IPS-NIHi7 (cell line): Measurements from ENCODE around the gene LPXN.
"Not testable (repeated sequence)": the region's sequence is repeated elsewhere in the genome, so short reads cannot be mapped to it uniquely, and the experiment has no call there.

Experiments
- DNase-seq: peaks from one replicate; pipeline ENCODE4 v3.0.0; 2012; ENCODE audit warnings: mixed read lengths; ENCODE audit errors: extremely low spot score

LPXN gene

DNA sequence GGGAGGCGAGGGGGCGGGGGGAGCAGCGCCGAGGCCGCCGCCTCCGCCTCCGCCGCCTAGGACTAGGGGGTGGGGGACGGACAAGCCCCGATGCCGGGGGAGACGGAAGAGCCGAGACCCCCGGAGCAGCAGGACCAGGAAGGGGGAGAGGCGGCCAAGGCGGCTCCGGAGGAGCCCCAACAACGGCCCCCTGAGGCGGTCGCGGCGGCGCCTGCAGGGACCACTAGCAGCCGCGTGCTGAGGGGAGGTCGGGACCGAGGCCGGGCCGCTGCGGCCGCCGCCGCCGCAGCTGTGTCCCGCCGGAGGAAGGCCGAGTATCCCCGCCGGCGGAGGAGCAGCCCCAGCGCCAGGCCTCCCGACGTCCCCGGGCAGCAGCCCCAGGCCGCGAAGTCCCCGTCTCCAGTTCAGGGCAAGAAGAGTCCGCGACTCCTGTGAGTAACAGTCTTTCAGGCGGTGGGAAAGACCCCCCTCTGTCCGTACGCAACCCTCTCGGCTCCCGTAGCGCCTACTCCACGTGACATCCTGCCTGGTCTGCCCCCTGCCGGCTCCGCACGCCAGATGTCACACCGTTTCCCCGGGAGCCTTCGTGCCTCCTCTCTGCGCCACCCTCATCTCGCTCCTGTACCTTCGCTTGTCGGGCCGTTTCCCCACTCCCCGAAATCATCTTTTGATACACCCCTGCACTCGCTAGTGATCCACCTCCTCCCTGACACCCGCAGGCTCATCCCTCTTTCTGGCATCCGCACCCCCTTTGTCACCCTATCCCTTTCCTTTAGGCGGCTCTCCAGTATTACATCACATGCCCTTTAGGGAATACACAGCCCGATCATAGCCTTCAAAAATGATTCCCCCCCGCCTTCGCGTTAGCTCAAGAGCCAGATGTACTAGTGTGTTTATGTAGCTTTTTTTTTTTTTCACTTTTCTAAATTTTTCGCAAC lies 3.8 kb upstream of the LPXN start:
- peak; percentile 74 for DNase-seq

GRCh38 chr11:58578635-58579191 lies 3.1 kb upstream of the LPXN start, which contains the start of gene ZFP91:
Gene ZFP91 (plus strand): TSS chr11:58579063. CDS start chr11:58579282, 219 bp downstream.
- peak; percentile 82 for DNase-seq

- DNase-seq, result peak; percentile 69
Observed at GRCh38 chr11:58578136-58578634, 2.5 kb upstream of the LPXN start.

DNA sequence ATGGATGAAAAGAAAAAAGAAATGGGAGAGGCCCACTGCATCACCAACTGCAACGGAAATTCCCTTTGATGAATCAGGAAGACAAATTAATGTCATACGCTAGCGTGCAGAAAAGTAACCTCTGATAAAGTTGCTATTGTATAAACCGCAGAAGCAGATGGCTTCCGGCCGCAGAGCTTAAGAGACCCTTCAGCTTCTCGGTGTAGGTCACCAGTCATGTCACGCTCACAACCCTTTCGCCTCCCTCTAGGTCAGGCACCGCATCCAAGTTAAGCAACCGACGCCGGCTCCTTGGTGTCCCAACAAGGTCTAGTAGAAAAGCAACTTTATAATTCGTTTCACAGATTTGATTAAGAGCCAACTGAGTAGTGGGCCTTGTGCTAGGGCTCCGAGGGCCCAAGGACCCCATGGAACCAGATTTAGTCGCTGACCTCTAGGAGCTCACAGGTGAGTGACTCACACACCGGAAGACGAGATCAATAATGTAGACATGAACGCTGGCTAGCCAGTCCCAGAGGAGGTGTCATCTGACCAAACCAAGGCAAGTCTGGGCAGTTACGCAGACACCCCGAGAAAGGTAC lies 2.0 kb upstream of the LPXN start:
- no peak for DNase-seq

DNA sequence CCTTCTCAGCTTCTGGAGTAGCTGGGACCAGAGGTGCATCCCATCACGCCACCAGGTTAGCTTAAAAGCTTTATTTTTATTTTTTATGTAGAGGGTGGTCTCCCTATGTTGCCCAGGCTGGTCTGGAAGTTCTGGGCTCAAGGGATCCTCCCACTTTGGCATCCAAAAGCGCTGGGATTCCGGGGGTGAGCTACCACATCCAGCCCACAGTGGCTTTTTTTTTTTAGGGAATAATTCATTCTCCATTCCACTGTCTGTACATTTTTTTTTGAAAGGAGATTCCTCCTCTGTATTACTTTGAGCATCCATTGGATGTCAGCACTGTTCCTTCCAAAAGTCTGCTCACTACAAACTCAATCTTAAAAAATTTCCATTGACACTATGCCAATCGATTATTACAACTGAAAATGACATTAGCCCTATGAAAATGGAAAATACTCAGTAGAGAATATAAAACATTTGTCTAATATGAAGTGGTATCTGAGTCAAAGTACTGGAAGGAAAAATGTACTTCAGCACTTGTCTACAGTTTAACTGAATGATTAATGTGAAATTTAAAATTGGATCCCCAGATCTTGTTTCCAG lies 1.3 kb upstream of the LPXN start:
- no peak for DNase-seq

DNA sequence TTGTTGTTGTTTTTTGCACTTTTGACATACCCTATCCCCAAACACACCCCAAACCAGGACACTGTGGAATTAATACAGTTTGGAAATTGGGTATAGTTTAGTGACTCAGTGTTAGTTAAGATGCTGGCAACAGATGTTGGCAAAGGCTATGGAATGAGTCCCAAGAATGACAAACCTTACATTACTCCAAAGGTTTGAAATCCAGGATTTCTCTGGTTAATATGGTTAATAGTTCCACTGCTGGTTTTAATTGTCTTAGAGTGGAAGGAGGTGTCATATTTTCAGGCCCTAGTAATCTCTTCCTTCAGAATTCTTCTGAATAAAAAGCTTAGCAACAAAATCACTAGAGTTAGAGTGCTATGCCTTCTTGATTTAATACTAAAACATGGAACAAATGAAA lies 775 bp downstream of the LPXN start:
- DNase-seq, result no peak

- no peak for DNase-seq
Observed at GRCh38 chr11:58573451-58574104, 2.1 kb downstream of the LPXN start.

DNA sequence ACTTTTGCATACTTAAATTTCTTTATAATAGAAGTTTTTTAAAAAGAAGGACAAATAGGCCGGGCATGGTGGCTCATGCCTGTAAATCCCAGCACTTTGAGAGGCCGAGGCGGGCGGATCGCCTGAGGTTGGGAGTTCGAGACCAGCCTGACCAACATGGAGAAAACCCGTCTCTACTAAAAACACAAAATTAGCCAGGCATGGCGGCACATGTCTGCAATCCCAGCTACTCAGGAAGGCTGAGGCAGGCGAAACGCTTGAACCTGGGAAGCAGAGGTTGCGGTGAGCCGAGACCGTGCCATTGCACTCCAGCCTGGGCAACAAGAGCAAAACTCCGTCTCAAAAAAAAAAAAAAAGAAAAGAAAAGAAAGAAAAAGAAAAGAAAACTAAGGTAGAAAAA lies 2.8 kb downstream of the LPXN start:
- not testable (repeated sequence) for DNase-seq

DNA sequence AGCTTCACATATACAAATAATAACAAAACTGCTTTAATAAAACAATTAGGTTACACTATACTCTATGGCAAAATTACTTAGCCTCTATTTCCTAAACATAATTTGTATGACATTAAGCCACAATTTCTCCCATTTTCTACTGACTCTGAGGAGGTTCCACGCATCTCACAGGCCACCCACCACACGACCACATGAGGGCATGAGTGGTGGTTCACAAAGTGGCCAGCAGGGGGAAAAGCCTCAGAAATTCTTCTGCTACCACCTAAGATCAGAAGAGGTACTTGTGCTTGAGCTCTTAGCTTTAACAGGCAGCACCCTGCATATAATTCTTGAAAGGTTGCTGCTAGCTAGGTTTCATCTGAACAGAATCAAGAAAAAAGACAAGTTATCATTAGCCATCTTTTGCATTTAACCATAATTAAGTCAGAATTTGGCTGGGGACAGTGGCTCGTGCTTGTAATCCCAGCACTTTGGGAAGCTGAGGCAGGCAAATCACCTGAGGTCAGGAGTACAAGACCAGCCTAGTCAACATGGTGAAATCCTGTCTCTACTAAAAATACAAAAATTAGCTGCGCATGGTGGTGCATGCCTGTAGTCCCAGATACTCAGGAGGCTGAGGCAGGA lies 7.7 kb downstream of the LPXN start:
- peak; percentile 64 for DNase-seq

DNA sequence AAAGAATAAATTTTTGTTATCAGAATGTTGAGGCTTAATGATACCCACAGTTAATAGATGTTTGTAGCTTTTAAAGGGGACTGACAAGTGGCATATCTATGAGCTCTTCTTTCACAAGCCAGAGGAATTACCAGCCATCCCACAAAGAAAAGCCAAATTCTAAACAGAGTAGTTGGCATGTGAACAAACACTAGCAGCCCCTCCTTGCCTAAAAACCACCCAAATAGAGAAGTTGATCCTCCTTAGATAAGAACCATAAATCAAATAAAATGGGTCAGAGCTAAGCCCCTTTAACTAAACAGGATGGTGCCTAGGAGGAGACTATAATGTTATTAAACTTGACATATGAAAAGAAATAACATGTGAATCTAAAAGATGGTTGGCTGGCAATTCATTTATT lies 11.4 kb downstream of the LPXN start:
- no peak for DNase-seq

- no peak for DNase-seq
Observed at GRCh38 chr11:58562375-58562800, 13.3 kb downstream of the LPXN start.

DNA sequence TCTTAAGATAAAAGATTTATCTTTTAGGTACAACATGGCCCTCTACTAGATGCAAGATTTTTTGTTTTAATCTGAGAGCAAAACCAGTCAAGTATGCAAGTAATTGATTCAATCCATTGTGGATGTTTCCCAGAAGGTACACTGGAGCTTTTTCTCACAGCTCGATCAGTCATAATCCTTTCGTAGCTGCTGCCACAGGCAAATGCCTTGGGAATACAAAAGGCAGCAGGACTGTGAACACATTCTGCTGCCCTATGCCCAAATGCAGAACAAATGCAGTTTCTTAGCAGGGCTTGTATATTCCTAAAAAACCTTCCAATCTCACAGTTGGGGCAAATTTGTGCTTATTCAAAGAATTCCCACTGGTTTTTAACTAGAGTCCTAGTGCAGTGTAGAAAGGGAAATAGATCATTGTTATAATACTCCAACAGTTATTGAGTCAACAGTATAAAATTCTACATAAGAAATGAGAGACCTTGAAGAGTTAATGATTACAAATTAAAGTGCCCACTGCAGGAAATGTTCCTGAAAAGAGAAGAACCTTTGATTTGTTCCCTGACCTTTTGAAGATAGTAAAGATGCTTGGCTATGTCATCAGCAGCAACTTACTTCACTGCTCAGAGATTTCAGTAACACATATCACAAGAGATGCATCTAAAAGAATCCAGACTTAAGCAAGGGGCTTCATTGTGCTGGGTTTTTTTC lies 14.1 kb downstream of the LPXN start:
- no peak for DNase-seq

DNA sequence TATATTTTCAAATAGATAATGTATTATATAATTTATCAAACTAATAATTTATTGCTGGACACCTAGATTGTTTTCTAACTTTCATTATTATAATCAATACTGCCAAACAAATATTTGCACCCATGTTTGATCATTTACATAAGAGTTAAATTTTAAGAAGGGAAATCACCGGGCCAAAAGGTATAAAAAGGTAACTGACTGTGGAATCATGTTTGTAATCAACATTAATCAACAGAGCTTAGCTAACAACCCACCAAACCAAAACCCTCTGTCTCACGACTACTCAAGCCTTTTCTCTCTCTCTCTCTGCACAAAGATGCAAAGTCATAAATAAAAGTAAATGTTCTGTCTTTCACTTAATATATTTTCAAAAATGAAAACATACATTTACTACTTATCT lies 14.8 kb downstream of the LPXN start:
- no peak for DNase-seq

- DNase-seq, result no peak
Observed at GRCh38 chr11:58549644-58550043, 26.0 kb downstream of the LPXN start.

DNA sequence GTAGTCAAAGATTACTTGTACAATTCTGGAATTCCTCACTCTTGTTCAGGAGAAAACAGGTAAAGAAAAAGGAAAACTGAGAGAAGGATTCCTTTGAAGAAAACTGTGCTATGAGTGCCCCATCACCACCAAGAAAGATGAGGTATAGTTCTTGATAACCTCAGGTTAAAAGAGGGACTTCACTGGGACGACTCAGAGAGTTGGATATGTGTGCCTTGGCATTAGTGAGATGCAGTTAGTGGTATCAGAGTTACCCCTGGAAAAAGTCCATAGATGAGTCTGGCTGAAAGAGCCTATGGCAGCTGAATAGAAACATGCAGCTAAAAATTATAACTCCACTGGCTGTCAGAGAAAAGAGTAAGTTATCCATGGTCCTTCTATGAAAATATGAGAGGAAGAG lies 28.8 kb downstream of the LPXN start:
- DNase-seq, result no peak

DNA sequence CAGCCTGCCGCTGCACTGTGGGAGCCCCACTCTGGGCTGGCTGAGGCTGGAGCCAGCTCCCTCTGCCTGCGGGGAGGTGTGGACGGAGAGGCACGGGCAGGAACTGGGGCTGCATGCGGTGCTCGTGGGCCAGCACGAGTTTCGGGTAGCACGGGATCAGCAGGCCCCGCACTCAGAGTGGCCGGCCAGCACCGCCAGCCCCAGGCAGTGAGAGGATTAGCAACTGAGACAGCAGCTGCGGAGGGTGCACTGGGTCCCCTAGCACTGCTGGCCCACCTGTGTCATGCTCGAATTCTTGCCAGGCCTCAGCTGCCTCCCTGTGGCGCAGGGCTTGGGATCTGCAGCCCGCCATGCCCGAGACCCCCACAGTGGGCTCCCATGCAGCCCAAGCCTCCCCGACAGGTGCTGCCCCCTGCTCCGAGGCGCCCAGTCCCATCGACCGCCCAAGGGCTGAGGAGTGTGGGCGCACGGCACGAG lies 43.8 kb downstream of the LPXN start:
- no peak for DNase-seq

DNA sequence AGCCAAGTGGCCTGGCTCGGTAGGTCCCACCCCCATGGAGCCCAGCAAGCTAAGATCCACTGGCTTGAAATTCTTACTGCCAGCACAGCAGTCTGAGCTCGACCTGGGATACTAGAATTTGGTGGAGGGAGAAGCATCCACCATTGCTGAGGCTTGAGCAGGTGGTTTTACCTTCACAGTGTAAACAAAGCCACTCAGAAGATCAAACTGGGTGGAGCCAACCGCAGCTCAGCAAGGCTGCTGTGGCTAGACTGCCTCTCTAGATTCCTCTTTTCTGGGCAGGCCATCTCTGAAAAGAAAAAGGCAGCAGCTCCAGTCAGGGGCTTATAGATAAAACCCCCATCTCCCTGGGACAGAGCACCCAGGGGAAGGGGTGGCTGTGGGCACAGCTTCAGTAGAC lies 45.4 kb downstream of the LPXN start:
- DNase-seq, result no peak

DNA sequence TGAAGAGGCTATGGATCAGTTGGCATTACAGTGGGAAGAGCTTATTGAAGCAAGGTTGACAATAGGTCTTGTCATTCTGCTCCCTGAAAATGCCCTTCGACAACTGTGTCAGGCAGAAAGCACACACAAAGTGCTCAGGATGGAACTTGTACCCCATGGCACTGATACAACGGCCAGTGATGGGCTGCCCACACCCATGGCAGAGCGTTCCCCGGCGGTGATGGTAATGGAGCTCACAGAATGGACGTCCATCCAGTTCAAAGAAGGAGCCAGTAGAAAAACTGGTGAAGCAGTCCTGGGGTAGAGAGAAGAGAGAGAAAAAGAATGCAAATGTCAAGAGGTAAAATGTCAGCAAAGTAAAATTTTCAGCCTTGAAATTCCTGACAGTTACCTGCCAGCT lies 48.2 kb downstream of the LPXN start:
- no peak for DNase-seq

GRCh38 chr11:58526721-58527120 lies 48.9 kb downstream of the LPXN start:
- no peak for DNase-seq

DNA sequence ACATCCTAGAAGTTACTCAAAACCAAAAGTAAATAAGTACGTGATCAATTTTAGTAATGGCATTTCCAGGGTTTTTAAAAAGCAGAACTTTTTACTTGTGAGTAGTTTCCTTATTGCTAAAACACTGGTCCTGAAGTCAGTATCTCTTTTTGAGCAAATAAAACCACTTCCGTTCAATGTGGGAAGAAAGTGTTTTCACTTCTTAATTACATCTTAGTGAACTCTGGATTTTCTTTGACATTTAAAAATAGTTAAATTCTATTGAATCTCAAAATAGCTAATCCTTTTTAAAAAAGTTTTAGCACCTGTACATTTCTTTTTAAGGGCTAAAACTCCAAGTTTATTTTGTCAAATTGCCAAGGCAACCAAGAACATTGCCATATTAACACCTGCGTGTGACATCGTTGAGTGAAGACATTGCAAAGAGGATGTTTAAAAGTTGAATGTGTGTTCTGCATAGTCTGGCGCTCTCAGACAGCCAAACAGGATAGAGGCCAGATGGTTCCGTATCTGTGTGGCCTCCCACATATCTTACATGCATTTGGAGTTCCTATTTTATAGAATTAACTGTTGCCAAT lies 50.5 kb downstream of the LPXN start:
- no peak for DNase-seq
